Central memory CD4-positive, alpha-beta T cell (primary cell): ENCODE data around the gene ZNF135.

Experiments used
- DNase-seq: peaks from one replicate; pipeline ENCODE4 v3.0.0; 2022

Gene ZNF135

DNA sequence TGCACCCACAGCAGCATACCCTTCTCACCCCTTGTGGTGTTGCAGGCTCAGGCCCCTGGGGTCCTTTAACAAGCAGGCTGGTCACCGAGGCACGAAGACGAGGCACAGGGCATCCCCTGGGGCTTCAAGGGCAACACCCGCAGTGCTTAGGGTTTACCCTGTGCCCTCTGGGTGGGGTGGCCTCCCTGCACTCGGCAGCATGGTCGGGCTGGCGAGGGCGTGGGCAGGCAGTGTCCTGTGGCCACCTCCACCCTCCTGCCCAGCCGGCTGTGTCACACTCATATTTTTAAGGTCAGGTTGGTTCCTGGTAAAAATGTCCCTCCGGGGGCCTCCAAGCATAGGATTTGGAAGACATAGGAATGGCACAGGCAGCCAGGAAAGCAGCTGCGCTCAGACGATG, 11.4 kb upstream of the ZNF135 start:
- DNase-seq, result no peak

DNA sequence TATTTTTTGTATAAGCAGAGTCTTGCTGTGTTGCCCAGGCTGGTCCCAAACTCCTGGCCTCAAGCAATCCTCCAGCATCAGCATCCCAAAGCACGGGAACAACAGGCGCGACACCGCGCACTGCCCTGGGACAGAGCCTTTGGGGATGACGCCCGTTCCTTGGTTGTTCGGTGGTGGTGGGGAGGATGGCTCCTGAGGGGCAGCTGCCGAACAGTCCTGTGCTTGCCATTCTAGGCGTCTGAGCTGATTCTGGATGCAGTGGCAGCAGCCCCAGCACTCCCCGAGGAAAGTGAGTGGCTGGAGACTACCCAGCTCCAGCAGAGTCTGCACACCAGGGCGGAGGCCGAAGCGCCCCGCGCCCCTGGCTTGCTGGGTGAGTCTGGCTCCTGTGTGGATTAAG, 6.8 kb upstream of the ZNF135 start:
- DNase-seq, result no peak

DNA sequence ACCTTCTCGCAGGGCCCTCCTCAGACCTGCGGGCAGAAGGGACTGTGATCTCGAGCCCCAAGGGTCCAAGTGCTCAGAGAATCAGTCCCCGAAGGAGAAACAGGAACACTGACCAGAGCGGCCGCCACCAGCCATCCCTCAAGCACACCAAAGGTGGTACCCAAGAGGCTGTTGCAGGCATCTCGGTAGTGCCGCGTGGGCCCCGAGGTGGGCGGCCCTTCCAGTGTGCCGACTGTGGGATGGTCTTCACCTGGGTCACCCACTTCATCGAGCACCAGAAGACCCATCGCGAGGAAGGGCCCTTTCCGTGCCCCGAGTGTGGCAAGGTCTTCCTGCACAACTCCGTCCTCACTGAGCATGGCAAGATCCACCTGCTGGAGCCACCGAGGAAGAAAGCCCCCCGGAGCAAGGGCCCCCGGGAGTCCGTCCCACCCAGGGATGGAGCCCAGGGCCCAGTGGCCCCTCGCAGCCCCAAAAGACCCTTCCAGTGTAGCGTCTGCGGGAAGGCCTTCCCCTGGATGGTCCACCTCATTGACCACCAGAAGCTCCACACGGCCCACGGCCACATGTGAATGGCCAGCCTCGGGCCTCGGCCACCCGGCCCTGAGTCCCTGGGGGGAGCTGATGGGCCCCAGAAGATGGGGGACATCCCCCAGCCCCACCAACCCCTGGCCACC, 5.5 kb upstream of the ZNF135 start:
- DNase-seq, result no peak

GRCh38 chr19:58054901-58055874, 3.9 kb upstream of the ZNF135 start:
- DNase-seq, result no peak

- no peak for DNase-seq
Measured at GRCh38 chr19:58056261-58056660, 2.8 kb upstream of the ZNF135 start.

DNA sequence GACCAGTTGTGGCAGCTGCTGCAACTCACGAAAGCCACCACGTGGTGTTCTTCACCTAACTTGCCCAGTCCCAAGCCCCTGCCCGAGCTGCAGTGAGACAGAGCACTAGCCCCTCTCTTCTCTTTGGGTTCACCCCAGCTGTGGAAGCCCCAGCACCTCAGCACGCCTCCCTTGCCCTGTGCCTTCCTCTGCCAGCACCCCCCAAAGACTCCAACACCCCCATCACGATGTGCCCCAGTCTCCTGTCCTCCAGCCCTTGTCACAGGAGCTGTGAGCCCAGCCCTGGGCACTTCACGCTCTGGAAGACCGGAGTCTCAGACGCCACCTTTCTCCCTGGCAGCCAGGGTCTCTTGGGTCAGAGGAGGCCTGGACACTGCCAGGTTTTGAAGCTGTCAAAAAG, 2.2 kb upstream of the ZNF135 start:
- no peak for DNase-seq

- DNase-seq, result no peak
Measured at GRCh38 chr19:58058467-58058866, 615 bp upstream of the ZNF135 start.

DNA sequence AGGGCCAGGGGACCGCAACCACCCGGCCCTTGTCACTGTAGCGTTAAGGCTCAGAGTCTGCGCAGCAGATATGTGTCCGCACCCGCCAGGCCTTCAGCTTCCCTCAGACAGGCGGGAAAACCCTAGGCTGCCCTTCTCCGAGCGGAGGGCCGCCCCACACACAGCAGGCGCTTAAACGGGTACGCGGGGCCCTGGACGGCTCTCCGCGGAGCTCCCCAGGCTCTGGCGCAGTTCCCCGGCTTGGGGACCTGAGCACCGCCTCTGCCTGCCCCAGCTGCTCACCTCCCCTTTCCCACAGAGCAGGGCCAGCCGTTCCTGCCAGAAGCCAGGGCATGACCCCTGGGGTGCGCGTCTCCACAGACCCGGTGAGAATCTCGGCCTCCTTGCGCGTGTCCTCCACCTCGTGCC, 593 bp downstream of the ZNF135 start:
- DNase-seq, result no peak

DNA sequence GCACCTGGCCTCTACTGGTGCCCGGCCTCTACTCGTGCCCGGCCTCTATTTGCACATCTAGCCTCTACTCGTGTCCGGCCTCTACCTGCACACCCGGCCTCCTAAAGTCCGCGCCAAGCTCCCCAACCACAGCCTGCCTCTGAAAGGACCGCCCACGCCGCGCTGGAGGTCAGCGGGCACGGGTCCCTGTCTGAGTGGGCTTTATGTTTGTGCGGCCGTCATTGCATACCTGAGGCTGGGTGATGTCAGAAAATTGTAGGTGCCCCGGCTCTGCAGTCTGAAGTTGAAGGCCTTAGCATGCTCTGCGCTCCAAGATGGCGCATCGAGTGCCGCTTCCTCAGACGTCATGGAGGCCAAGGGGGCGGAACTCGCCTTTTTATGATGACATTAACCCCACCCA, 1.1 kb downstream of the ZNF135 start:
- DNase-seq, result no peak

- no peak for DNase-seq
Measured at GRCh38 chr19:58063712-58064111, 4.6 kb downstream of the ZNF135 start.

DNA sequence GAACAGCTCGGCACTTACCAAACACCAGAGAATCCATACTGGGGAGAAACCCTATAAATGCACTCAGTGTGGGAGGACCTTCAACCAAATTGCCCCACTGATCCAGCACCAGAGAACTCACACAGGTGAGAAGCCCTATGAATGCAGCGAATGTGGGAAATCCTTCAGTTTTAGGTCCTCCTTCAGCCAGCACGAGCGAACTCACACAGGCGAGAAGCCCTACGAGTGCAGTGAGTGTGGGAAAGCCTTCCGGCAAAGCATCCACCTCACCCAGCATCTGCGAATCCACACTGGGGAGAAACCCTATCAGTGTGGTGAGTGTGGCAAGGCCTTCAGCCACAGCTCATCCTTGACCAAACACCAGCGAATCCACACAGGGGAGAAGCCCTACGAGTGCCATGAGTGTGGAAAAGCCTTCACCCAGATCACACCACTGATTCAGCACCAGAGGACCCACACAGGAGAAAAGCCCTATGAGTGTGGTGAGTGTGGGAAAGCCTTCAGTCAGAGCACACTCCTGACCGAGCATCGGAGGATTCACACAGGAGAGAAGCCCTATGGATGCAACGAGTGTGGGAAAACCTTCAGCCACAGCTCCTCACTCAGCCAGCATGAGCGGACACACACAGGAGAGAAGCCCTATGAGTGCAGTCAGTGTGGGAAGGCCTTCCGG, 8.3 kb downstream of the ZNF135 start:
- DNase-seq, result no peak

DNA sequence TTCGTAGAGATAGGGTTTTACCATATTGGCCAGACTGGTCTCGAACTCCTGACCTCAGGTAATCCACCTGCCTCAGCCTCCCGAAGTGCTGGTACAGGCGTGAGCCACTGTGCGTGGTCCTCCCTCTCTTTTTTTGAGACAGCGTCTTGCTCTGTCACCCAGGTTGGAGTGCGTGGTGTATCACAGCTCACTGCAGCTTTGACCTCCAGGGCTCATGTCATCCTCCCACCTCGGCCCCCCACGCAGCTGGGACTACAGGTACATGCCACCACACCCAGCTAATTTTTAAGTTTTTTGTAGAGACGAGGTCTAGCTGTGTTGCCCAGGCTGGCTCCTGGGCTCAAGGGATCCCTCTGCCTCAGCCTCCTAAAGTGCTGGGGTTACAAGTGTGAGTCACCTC, 20.7 kb downstream of the ZNF135 start:
- no peak for DNase-seq

DNA sequence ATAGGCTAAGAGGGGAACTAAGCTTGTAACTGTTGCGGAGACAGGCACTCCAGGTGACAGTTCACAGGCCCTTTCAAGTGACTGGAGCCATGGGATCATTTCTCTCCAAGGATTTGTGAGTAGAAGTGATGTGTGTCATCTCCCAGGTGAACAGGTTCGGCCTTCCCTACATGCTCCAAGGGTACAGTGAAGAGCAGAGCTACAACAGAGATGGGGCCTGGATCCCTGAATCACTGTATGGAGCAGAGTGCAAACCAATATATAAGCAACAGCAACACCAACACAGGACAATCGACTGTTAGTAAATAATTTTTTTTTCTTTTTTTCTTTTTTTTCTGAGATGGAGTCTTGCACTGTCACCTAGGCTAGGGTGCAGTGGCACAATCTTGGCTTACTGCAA, 23.9 kb downstream of the ZNF135 start:
- DNase-seq, result no peak

GRCh38 chr19:58084596-58085347, 25.7 kb downstream of the ZNF135 start:
- DNase-seq, result no peak

DNA sequence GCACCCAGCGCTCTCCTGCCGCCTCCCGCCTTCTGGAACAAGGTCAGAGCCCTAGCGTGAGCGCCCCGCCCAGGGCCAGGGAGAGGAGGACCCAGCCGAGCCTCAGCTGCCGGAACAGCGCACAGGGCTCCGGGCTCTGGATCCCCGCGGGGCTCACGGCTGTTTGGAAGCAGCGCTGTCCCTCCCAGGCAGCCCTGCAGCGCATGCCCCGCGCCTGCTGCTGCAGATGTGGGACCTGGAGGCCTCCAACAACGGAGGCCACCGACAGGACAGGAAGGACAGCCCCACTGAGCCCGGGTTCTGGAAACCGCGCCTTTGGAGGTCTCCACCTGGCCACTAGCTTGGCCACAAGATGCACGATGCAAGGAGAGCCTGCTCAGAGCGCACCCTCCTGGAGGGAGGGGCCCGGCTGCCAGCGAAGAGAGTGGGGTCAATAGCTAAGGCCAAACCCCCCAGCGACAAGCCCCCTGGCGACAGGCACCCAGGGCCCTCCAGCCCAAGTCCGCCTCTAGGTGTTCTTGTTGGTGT, 26.3 kb downstream of the ZNF135 start:
- DNase-seq, result no peak

- DNase-seq, result no peak
Measured at GRCh38 chr19:58086825-58087710, 28.0 kb downstream of the ZNF135 start.

DNA sequence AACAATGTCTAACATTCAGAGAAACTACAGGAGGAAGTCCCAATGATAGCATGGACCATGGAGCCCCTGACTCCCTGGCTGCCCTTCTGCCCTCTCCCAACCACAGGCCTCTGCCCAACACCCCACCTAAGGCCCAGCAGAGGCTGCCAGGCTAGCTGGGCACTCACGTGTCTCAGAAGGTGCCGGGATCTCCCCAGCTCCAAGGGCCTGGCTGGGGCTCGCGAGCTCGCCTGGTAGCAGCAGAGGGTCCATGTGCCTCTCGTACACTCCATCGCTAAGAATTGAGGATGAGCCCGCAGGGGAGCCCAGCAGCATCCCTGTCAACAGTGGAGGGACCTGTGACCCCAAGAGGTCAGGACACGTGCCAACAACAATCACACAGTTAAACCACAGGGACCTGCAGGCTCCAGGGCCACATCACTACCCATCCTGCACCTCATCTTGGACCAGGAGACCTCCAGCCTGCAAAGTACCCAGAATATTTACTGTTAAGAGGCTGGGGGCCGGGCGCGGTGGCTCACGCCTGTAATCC, 29.5 kb downstream of the ZNF135 start:
- no peak for DNase-seq

GRCh38 chr19:58089846-58090245, 30.8 kb downstream of the ZNF135 start:
- no peak for DNase-seq

GRCh38 chr19:58091251-58091995, 32.3 kb downstream of the ZNF135 start:
- no peak for DNase-seq

DNA sequence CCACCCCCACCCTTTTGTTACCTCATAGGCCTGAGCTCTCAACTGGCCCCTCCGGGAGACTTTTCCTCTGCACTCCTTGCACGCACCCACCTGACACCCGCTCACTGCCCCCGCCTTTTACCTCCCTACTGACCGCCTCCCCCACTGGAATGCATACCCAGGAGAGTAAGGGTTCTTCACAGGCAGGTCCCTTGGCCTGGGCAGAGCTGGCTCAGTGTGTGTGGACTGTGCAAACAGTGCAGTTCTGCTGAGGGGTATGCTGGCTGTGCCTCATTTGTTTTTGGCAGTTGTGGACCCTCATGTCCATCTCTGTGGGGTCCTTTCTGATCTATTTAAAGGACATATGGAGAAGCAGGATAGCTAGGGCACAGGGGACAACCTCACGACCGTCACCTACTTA, 34.0 kb downstream of the ZNF135 start:
- no peak for DNase-seq

- DNase-seq, result no peak
Measured at GRCh38 chr19:58095328-58095727, 36.2 kb downstream of the ZNF135 start.
